ENCODE data around the gene COBL. TPM values are rescaled to one million over a fixed set of nuclear protein-coding genes. Genes with fewer than 3 reads are reported as not detected.

Gene COBL
- total RNA-seq, 1 experiment from 2014 or later, result 0.39 TPM

- intact Hi-C loops (cut with micrococcal nuclease; ENCODE audit: unreplicated experiment), result no loop called here
- POLR2A ChIA-PET, result no interaction called here
These were observed 244.3 kb downstream of the COBL start for GRCh38 chr7:51072281-51072680.

GRCh38 chr7:51071427-51071826, 245.2 kb downstream of the COBL start:
- H3K27ac ChIP-seq (ENCODE audit: low read length), result no peak overlapping the region
- no peak overlapping the region for H3K4me3 ChIP-seq (ENCODE audit: low read depth in 2 of 2, low read length in 2 of 2)
- TF ChIP-seq REST (IDR thresholded peaks at IDR 0.05; ENCODE audit: insufficient read depth in 1 of 2, low read depth in 2 of 2, low read length in 1 of 2) (no peak), TCF7L2 (IDR thresholded peaks at IDR 0.05; ENCODE audit: low read depth, low read length) (no peak), SIN3A (IDR thresholded peaks at IDR 0.05; ENCODE audit: borderline replicate concordance, insufficient read depth, low read depth, low read length) (no peak)
- no peaks in the 10 kb centered on the region for H3K9me3 ChIP-seq (ENCODE audit: control insufficient read depth, insufficient read depth, low read depth, low read length)
- intact Hi-C loops (cut with micrococcal nuclease; ENCODE audit: unreplicated experiment), result no loop called here
- ChIA-PET CTCF (no interaction called here), POLR2A (no interaction called here)
- no peaks in the 10 kb centered on the region for H3K36me3 ChIP-seq (ENCODE audit: control insufficient read depth, insufficient read depth, low read length)
- ATAC-seq (no peak), DNase-seq (ENCODE audit: low read depth, low spot score) (no peak)
- peaks cover 2% of the 10 kb centered on the region; the same call in 1 of the 2 replicates for H3K27me3 ChIP-seq (ENCODE audit: control insufficient read depth, insufficient read depth, low read length)
- no peaks in the 10 kb centered on the region for H3K4me1 ChIP-seq (ENCODE audit: control insufficient read depth, insufficient read depth, low read length)
- in situ Hi-C loops (cut with HindIII; ENCODE audit: low pct_unique_long_range_greater_than_20kb, low sequenced_read_pairs), result no loop called here
- BruUV-seq (replicated peaks), result no TSS peak

More at GRCh38 chr7:51072281-51072680, 244.3 kb downstream of the COBL start:
- H3K36me3 ChIP-seq (ENCODE audit: control insufficient read depth, insufficient read depth, low read length), result no peaks in the 10 kb centered on the region
- H3K9me3 ChIP-seq (ENCODE audit: control insufficient read depth, insufficient read depth, low read depth, low read length), result no peaks in the 10 kb centered on the region
- in situ Hi-C loops (cut with HindIII; ENCODE audit: low pct_unique_long_range_greater_than_20kb, low sequenced_read_pairs), result no loop called here
- TF ChIP-seq POLR2AphosphoS5 (IDR thresholded peaks at IDR 0.05; ENCODE audit: low read depth, low read length), result no peak
- TF ChIP-seq CTCF (IDR thresholded peaks at IDR 0.05), result no peak
- no peak for TF ChIP-seq REST (IDR thresholded peaks at IDR 0.05; ENCODE audit: insufficient read depth in 1 of 2, low read depth in 2 of 2, low read length in 1 of 2)
- no peak for TF ChIP-seq TCF7L2 (IDR thresholded peaks at IDR 0.05; ENCODE audit: low read depth, low read length)
- TF ChIP-seq SIN3A (IDR thresholded peaks at IDR 0.05; ENCODE audit: borderline replicate concordance, insufficient read depth, low read depth, low read length), result no peak
- H3K27ac ChIP-seq (ENCODE audit: low read length), result no peak overlapping the region
- no TSS peak for BruUV-seq (replicated peaks)
- no peaks in the 10 kb centered on the region for H3K4me1 ChIP-seq (ENCODE audit: control insufficient read depth, insufficient read depth, low read length)
- CTCF ChIA-PET, result no interaction called here
- ATAC-seq, result no peak
- H3K4me3 ChIP-seq (ENCODE audit: low read depth in 2 of 2, low read length in 2 of 2), result no peak overlapping the region
- peaks cover 8% of the 10 kb centered on the region; the same call in 1 of the 2 replicates for H3K27me3 ChIP-seq (ENCODE audit: control insufficient read depth, insufficient read depth, low read length)
- DNase-seq (ENCODE audit: low read depth, low spot score), result no peak
